NCI-H2227 (cell line): ENCODE measurements around the gene DGCR2.

Experiments used
- DNase-seq: peaks from one replicate; lab custom pipeline; 2025; ENCODE audit not compliant: unreplicated experiment; lab: John Stamatoyannopoulos, UW

The DGCR2 gene

GRCh38 chr22:19110064-19110458 is 12.2 kb downstream of the DGCR2 start:
- DNase-seq = no peak

GRCh38 chr22:19109198-19110063 is 12.8 kb downstream of the DGCR2 start:
- no peak for DNase-seq

- DNase-seq = no peak
Measured at GRCh38 chr22:19108807-19109197, 13.4 kb downstream of the DGCR2 start.

GRCh38 chr22:19107730-19108074 is 14.5 kb downstream of the DGCR2 start:
- no peak for DNase-seq

GRCh38 chr22:19106886-19107729 is 15.1 kb downstream of the DGCR2 start:
- no peak for DNase-seq

GRCh38 chr22:19105867-19106802 is 16.1 kb downstream of the DGCR2 start:
- no peak for DNase-seq

GRCh38 chr22:19105456-19105855 is 16.8 kb downstream of the DGCR2 start:
- DNase-seq = no peak

GRCh38 chr22:19103880-19104821 is 18.1 kb downstream of the DGCR2 start:
- no peak for DNase-seq

GRCh38 chr22:19098157-19098556 is 24.1 kb downstream of the DGCR2 start:
- no peak for DNase-seq

- DNase-seq = no peak
Measured at GRCh38 chr22:19097518-19097917, 24.7 kb downstream of the DGCR2 start.

- DNase-seq = no peak
Measured at GRCh38 chr22:19096555-19096954, 25.7 kb downstream of the DGCR2 start.

GRCh38 chr22:19094393-19094997 is 27.7 kb downstream of the DGCR2 start:
- DNase-seq = no peak

GRCh38 chr22:19092725-19093124 is 29.5 kb downstream of the DGCR2 start:
- DNase-seq = no peak

GRCh38 chr22:19090586-19091127 is 31.6 kb downstream of the DGCR2 start:
- no peak for DNase-seq

GRCh38 chr22:19090183-19090582 is 32.0 kb downstream of the DGCR2 start:
- no peak for DNase-seq

GRCh38 chr22:19088866-19089595 is 33.2 kb downstream of the DGCR2 start:
- no peak for DNase-seq

- no peak for DNase-seq
Measured at GRCh38 chr22:19086896-19087295, 35.3 kb downstream of the DGCR2 start.

GRCh38 chr22:19086417-19086816 is 35.8 kb downstream of the DGCR2 start:
- DNase-seq = no peak
